Measurements from ENCODE around the gene LHFPL4.

The LHFPL4 gene

DNA sequence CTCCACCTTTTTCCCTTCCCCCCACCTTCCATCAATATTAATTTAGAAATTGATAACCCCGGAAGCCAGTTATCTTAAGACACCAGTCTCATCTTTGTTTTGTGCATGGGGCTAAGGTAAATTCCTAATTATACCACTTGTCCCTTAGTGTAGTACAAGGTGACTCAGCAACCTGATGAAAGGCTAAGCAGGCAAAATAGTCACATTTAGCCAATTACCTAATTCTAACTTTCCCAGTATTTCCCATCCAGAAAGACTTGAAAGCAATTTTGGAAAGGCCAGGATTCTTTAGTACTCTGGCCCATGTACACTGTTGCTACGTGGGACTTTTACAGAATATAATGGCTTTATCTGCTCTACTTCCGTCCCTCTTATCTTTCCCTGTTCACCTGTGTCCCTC is 83.6 kb downstream of the LHFPL4 start:
- DNase-seq: no peak

DNA sequence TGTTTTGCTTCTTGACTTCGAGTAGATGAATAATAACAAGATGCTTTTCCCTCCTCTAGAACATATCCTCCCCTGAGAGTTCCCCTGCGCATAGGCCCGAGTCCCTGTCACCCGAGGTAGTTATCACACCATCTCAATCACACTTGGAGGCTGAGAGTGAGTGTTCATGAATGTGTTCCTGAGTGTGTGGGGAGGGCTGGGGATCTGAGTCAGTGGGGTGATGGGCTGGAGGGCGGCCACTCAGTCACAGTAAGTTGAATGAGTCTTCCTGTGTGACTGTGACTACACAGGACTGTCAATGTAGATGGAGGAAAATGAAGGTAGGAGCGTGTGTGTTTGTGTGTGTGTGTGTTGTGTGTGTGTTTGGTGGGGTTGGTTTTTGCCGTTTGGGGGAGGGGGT is 85.2 kb downstream of the LHFPL4 start:
- peak; percentile 11 for DNase-seq

DNA sequence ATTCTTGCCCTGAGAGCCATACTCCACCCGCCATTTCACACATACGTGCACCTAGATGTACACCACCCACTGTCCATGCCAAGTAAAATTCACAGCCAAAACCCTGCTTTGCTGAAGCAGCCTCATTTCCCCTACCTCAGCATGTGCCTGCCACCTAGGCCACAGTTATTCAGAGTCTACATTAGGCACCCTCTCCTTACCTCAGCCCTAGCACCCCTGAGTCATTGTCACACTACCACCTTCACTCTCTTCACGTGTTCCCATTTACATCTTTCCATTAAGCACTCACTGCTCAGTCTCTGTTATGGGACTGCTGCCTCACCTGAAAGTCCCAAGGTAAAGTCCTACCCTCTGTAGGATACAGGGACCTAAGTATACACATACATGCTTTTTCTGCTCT is 86.2 kb downstream of the LHFPL4 start:
- DNase-seq: no peak

- DNase-seq: no peak
These were observed 98.0 kb downstream of the LHFPL4 start for GRCh38 chr3:9455596-9456131.

GRCh38 chr3:9452417-9452816 is 101.2 kb downstream of the LHFPL4 start:
- DNase-seq: peak; percentile 23

- peak; percentile 13 for DNase-seq
These were observed 102.6 kb downstream of the LHFPL4 start for GRCh38 chr3:9450991-9451390.

DNA sequence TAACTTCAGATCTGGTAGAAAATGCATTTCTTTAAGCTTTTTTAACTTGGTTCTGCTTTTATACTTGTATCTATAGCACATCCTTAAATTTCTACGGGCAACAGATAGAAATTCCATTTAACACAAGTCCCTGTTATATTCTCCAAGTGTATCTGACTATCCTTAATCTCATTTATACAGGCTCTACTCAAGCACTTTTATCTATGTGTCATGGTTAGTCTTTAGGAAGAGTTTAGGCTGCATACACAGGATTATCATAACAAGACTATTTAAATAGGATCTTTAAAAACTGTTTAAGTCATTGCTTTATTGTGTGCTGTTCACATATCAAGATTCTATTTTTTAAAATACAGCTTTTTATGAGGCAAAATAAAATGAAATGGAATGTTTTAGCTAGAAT is 103.5 kb downstream of the LHFPL4 start:
- no peak for DNase-seq

GRCh38 chr3:9448643-9449042 is 105.0 kb downstream of the LHFPL4 start:
- no peak for DNase-seq
